Loucy (cell line): ENCODE measurements around the gene CUEDC1.

ENCODE experiments used
- H2AFZ ChIP-seq: fragments of 200-600 bp; sonication (generic); 2 replicates; pipeline ENCODE4 v1.6.0; 2016; ENCODE audit warnings: antibody characterized with exemption, mild to moderate bottlenecking, low read length, moderate library complexity
- H3F3A ChIP-seq: fragments of 200-600 bp; 2 replicates; pipeline ENCODE4 v1.6.0; 2016; ENCODE audit warnings: antibody characterized with exemption, low read depth, mild to moderate bottlenecking
- H3K27me3 ChIP-seq: fragments of 200-600 bp; sonication (generic); 2 replicates; pipeline ENCODE4 v1.6.1; 2014; ENCODE audit warnings: low read length, mild to moderate bottlenecking; ENCODE audit not compliant: insufficient read depth, poor library complexity, severe bottlenecking
- H3K36me3 ChIP-seq: fragments of 200-600 bp; sonication (generic); 2 replicates; pipeline ENCODE4 v1.6.1; 2016; ENCODE audit warnings: low read length; ENCODE audit not compliant: insufficient read depth
- H3K4me1 ChIP-seq: fragments of 200-600 bp; sonication (generic); 2 replicates; pipeline ENCODE4 v1.5.1; 2014; ENCODE audit warnings: low read length, mild to moderate bottlenecking; ENCODE audit not compliant: insufficient read depth, poor library complexity, severe bottlenecking
- H3K4me2 ChIP-seq: fragments of 200-600 bp; sonication (generic); 2 replicates; pipeline ENCODE4 v1.6.0; 2014; ENCODE audit warnings: antibody characterized with exemption, low read length, low read depth, mild to moderate bottlenecking; ENCODE audit not compliant: poor library complexity, severe bottlenecking
- H3K4me3 ChIP-seq: fragments of 200-600 bp; sonication (generic); 2 replicates; pipeline ENCODE4 v1.5.1; 2014; ENCODE audit warnings: low read length, mild to moderate bottlenecking, mixed read lengths; ENCODE audit not compliant: poor library complexity, severe bottlenecking
- H3K79me2 ChIP-seq: fragments of 200-600 bp; sonication (generic); 2 replicates; pipeline ENCODE4 v1.6.1; 2014; ENCODE audit warnings: low read length; ENCODE audit not compliant: insufficient read depth
- H3K9ac ChIP-seq: fragments of 200-600 bp; sonication (generic); 2 replicates; pipeline ENCODE4 v1.6.0; 2014; ENCODE audit warnings: mild to moderate bottlenecking, low read depth, low read length, moderate library complexity; ENCODE audit not compliant: poor library complexity, severe bottlenecking
- H3K9me2 ChIP-seq: fragments of 200-600 bp; sonication (generic); replicated peaks from 2 replicates; pipeline ENCODE4 v1.6.1; 2016; ENCODE audit warnings: low read depth, low read length, mixed read lengths
- H3K9me3 ChIP-seq: fragments of 200-600 bp; sonication (generic); 2 replicates; pipeline ENCODE4 v1.6.1; 2014; ENCODE audit warnings: mild to moderate bottlenecking, antibody characterized with exemption, low read length, low read depth; ENCODE audit not compliant: insufficient read depth
- H4K20me1 ChIP-seq: fragments of 200-600 bp; sonication (generic); 2 replicates; pipeline ENCODE4 v1.6.0; 2014; ENCODE audit warnings: antibody characterized with exemption, low read length, mild to moderate bottlenecking; ENCODE audit not compliant: insufficient read depth, poor library complexity, severe bottlenecking
- CTCF ChIP-seq: fragments of 200-600 bp; sonication (generic); conservative IDR thresholded peaks from 2 replicates; pipeline ENCODE4 v1.5.1; 2014; ENCODE audit warnings: mild to moderate bottlenecking, antibody characterized with exemption, low read length
- EZH2phosphoT487 ChIP-seq: fragments of 200-600 bp; IDR thresholded peaks from 2 replicates; pipeline ENCODE4 v1.6.1; 2018; ENCODE audit warnings: antibody characterized with exemption, mild to moderate bottlenecking, moderate library complexity, borderline replicate concordance

The CUEDC1 gene

GRCh38 chr17:57980522-57980921 is 25.3 kb upstream of the CUEDC1 start:
- no peak for TF ChIP-seq CTCF
- no peak for TF ChIP-seq EZH2phosphoT487
- no peaks in the 10 kb centered on the region for H3K9me2 ChIP-seq

GRCh38 chr17:57979076-57979475 is 23.9 kb upstream of the CUEDC1 start:
- Histone ChIP-seq H4K20me1 (peaks cover 54% of the 10 kb centered on the region), H3K4me1 (peaks cover 40% of the 10 kb centered on the region), H3K4me2 (peak overlapping the region; percentile 12), H3F3A (no peaks in the 10 kb centered on the region), H3K9me2 (no peaks in the 10 kb centered on the region), H3K36me3 (peaks cover 76% of the 10 kb centered on the region), H3K27me3 (no peaks in the 10 kb centered on the region), H3K9ac (no peak overlapping the region), H3K4me3 (no peak overlapping the region), H2AFZ (no peak overlapping the region), H3K79me2 (peaks cover 74% of the 10 kb centered on the region), H3K9me3 (no peaks in the 10 kb centered on the region)
- TF ChIP-seq CTCF (no peak), EZH2phosphoT487 (no peak)

More at GRCh38 chr17:57980522-57980921, 25.3 kb upstream of the CUEDC1 start:
- Histone ChIP-seq H3K36me3 (peaks cover 63% of the 10 kb centered on the region), H3K9me3 (no peaks in the 10 kb centered on the region), H3K4me2 (peak overlapping the region; percentile 81), H2AFZ (no peak overlapping the region), H3K79me2 (peaks cover 89% of the 10 kb centered on the region), H3K4me3 (peak overlapping the region; percentile 97), H3K4me1 (peaks cover 55% of the 10 kb centered on the region), H3F3A (no peaks in the 10 kb centered on the region), H3K9ac (peak overlapping the region; percentile 90), H3K27me3 (no peaks in the 10 kb centered on the region), H4K20me1 (peaks cover 69% of the 10 kb centered on the region)

GRCh38 chr17:57976594-57976993 is 21.4 kb upstream of the CUEDC1 start:
- H3K27me3 ChIP-seq, result no peaks in the 10 kb centered on the region
- no peak overlapping the region for H3K4me3 ChIP-seq
- no peak overlapping the region for H3K9ac ChIP-seq
- no peaks in the 10 kb centered on the region for H3K9me2 ChIP-seq
- H3K4me2 ChIP-seq, result no peak overlapping the region
- H3F3A ChIP-seq, result no peaks in the 10 kb centered on the region
- H3K4me1 ChIP-seq, result peaks cover 17% of the 10 kb centered on the region
- peaks cover 31% of the 10 kb centered on the region for H4K20me1 ChIP-seq
- H2AFZ ChIP-seq, result no peak overlapping the region
- H3K79me2 ChIP-seq, result peaks cover 49% of the 10 kb centered on the region
- no peaks in the 10 kb centered on the region for H3K9me3 ChIP-seq
- peaks cover 83% of the 10 kb centered on the region for H3K36me3 ChIP-seq
- TF ChIP-seq CTCF (no peak), EZH2phosphoT487 (no peak)
